ENCODE results near the gene RIMBP2. TPM values are rescaled to one million over a fixed set of nuclear protein-coding genes. Genes with fewer than 3 reads are reported as not detected.

RIMBP2 gene
- total and polyA plus RNA-seq, 7 experiments from 2014 or later = 0.05 TPM; not detected in 6

DNA sequence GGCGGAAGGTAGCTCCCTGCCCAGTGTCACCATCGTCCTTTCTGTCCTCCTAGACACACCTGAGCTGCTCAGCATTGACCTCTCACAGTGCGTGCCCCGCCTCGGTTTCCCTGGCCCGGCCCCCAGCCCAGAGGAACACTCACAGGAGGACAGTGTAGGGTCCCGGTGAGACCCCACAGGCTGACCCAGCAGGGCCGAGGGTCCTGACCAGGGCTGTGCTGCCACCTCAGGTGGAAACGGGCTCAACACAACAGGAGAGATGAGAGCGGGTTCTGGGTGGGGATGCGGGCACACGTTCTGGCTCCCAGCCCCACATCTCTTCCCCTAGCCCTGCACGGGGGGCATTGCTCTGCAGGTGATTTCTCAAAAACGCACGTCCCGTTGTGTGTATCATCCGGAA, 280.3 kb downstream of the RIMBP2 start:
- Mint-ChIP-seq H3K9me3 (peaks cover 0 to 8% (median 5%) of the 10 kb centered on the region in 11 donors), H3K4me1 (no peaks in the 10 kb centered on the region), H3K36me3 (no peaks in the 10 kb centered on the region), H3K27me3 (peaks cover 0 to 5% (median 0%) of the 10 kb centered on the region in 5 donors), H3K4me3 (no peak overlapping the region), H3K27ac (no peak overlapping the region)
- ATAC-seq = no peak
- CTCF ChIA-PET = no interaction called here
- no peaks in the 10 kb centered on the region for H3K4me1 ChIP-seq (ENCODE audit: control insufficient read depth in 2 of 2, insufficient read depth in 2 of 2, low read length in 2 of 2)
- POLR2A ChIA-PET = no interaction called here
- no peak overlapping the region for H3K4me3 ChIP-seq (ENCODE audit: low read length)
- no peaks in the 10 kb centered on the region for H3K9me3 ChIP-seq (ENCODE audit: control insufficient read depth in 2 of 3, low read length in 3 of 3)
- no peak for DNase-seq
- H3K36me3 ChIP-seq (ENCODE audit: control insufficient read depth in 2 of 3, insufficient read depth in 3 of 3, low read length in 3 of 3) = no peaks in the 10 kb centered on the region
- intact Hi-C loops (cut with micrococcal nuclease) = no loop called here
- H3K27ac ChIP-seq (ENCODE audit: low read depth, low read length) = no peak overlapping the region
- no peaks in the 10 kb centered on the region for H3K27me3 ChIP-seq (ENCODE audit: control insufficient read depth in 2 of 2, insufficient read depth in 2 of 2, low read length in 2 of 2)

DNA sequence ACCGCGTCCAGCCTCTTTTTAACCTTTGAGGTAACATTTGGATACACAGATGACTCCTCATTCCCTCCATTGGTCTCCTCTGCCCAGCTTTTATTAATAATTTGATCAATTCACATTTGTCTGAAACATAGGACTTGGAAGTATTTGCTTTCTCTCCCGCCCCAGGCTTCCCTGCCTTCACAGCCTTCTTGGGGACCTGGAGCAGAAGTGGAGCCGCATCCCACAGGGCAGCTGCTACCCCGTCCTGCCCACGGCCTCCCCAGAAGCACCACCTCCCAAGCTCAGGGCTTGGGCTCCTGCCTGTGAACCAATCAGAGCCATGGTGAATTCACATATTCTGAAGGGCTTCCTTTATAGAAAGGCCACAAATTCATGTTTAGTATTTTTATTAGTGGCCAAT, 280.8 kb downstream of the RIMBP2 start:
- H3K27ac Mint-ChIP-seq = no peak overlapping the region
- Histone ChIP-seq H3K27me3 (ENCODE audit: control insufficient read depth in 2 of 2, insufficient read depth in 2 of 2, low read length in 2 of 2) (no peaks in the 10 kb centered on the region), H3K4me1 (ENCODE audit: control insufficient read depth in 2 of 2, insufficient read depth in 2 of 2, low read length in 2 of 2) (no peaks in the 10 kb centered on the region), H3K27ac (ENCODE audit: low read depth, low read length) (no peak overlapping the region), H3K9me3 (ENCODE audit: control insufficient read depth in 2 of 3, low read length in 3 of 3) (no peaks in the 10 kb centered on the region), H3K4me3 (ENCODE audit: low read length) (no peak overlapping the region), H3K36me3 (ENCODE audit: control insufficient read depth in 2 of 3, insufficient read depth in 3 of 3, low read length in 3 of 3) (no peaks in the 10 kb centered on the region)
- H3K4me3 Mint-ChIP-seq = no peak overlapping the region
- no peak for DNase-seq
- no peak for ATAC-seq
- intact Hi-C loops (cut with micrococcal nuclease) = no loop called here
- no peaks in the 10 kb centered on the region for H3K4me1 Mint-ChIP-seq
- H3K27me3 Mint-ChIP-seq = peaks cover 0 to 5% (median 0%) of the 10 kb centered on the region in 5 donors
- ChIA-PET CTCF (no interaction called here), POLR2A (no interaction called here)
- peaks cover 0 to 8% (median 5%) of the 10 kb centered on the region in 11 donors for H3K9me3 Mint-ChIP-seq
- no peaks in the 10 kb centered on the region for H3K36me3 Mint-ChIP-seq

DNA sequence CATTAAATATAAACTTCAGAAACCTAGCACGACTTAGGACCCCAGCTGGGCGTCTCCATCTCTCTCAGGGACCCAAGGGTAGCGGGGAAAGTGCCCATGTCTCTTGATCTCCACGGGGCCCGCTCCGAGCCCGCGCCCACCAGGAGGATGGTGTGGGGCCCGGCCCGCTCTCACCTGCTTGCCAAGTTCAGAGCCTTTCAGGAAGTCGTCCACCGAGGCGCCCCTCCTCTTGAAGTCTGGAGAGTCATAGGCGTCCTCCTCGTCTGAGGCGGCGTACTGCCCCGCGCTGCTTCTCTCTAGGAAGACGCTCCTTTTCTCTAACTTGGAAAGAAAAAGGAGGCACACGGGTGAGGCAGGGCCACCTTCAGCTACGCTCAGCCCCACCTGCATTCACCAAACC, 281.5 kb downstream of the RIMBP2 start:
- Histone ChIP-seq H3K4me1 (ENCODE audit: control insufficient read depth in 2 of 2, insufficient read depth in 2 of 2, low read length in 2 of 2) (no peaks in the 10 kb centered on the region), H3K27ac (ENCODE audit: low read depth, low read length) (no peak overlapping the region), H3K4me3 (ENCODE audit: low read length) (no peak overlapping the region), H3K9me3 (ENCODE audit: control insufficient read depth in 2 of 3, low read length in 3 of 3) (no peaks in the 10 kb centered on the region), H3K36me3 (ENCODE audit: control insufficient read depth in 2 of 3, insufficient read depth in 3 of 3, low read length in 3 of 3) (no peaks in the 10 kb centered on the region), H3K27me3 (ENCODE audit: control insufficient read depth in 2 of 2, insufficient read depth in 2 of 2, low read length in 2 of 2) (no peaks in the 10 kb centered on the region)
- ChIA-PET CTCF (interaction anchor here (0.5 kb wide), 1 partner anchor 1715 kb away, joined by 3 read pairs; no protein-coding TSS in a partner anchor), POLR2A (interaction anchor here (0.6 kb wide), 1 partner anchor 519 kb away, joined by 3 read pairs; no protein-coding TSS in a partner anchor)
- H3K9me3 Mint-ChIP-seq = peaks cover 0 to 6% (median 5%) of the 10 kb centered on the region in 11 donors
- H3K36me3 Mint-ChIP-seq = no peaks in the 10 kb centered on the region
- intact Hi-C loops (cut with micrococcal nuclease) = no loop called here
- H3K27ac Mint-ChIP-seq = no peak overlapping the region
- H3K4me3 Mint-ChIP-seq = no peak overlapping the region
- DNase-seq (no peak), ATAC-seq (no peak)
- no peaks in the 10 kb centered on the region for H3K4me1 Mint-ChIP-seq
- H3K27me3 Mint-ChIP-seq = peaks cover 0 to 5% (median 0%) of the 10 kb centered on the region in 5 donors

DNA sequence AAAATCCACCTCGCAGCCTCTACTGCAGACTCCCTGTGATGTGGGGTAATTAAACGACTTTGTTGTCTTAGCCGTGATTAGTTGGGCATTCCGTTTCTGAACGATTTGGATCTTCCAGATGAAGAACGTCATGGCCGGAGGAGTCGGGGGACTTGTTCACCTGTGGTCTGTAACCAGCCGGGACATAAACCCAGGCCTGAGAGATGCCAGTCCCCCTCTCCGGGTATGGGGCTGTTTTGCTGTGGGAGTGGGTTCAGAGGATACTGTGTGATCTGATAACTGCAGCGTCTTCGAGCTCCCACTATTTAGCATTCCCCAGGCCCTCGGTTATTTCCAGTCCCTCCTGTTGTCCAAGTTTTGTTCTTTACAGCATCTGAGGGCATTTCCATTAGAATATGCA, 282.3 kb downstream of the RIMBP2 start:
- H3K27me3 Mint-ChIP-seq = peaks cover 0 to 5% (median 0%) of the 10 kb centered on the region in 5 donors
- ATAC-seq = no peak

DNA sequence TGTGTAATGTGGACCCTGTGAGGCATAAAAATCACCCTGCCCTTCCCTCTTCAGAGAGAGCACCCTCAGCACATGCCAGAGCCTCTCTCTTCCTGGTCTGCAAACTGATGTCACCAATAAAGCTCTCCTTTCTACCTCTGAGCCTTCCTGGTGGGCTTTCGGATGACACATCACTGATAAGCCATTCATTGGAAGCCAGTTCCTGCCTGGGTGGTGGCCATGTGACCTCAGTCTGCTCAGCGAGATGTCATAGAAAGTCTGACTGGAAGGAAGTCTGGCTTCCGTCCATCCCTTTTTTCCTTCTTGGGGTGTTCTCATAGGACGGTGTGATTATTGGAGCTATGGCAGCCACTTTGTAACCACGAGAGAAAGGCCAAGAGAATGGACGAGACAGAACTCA, 282.7 kb downstream of the RIMBP2 start:
- DNase-seq (no peak), ATAC-seq (no peak)
- intact Hi-C loops (cut with micrococcal nuclease) = no loop called here
- Histone ChIP-seq H3K27me3 (ENCODE audit: control insufficient read depth in 2 of 2, insufficient read depth in 2 of 2, low read length in 2 of 2) (no peaks in the 10 kb centered on the region), H3K4me1 (ENCODE audit: control insufficient read depth in 2 of 2, insufficient read depth in 2 of 2, low read length in 2 of 2) (no peaks in the 10 kb centered on the region), H3K4me3 (ENCODE audit: low read length) (no peak overlapping the region), H3K27ac (ENCODE audit: low read depth, low read length) (no peak overlapping the region), H3K36me3 (ENCODE audit: control insufficient read depth in 2 of 3, insufficient read depth in 3 of 3, low read length in 3 of 3) (no peaks in the 10 kb centered on the region), H3K9me3 (ENCODE audit: control insufficient read depth in 2 of 3, low read length in 3 of 3) (no peaks in the 10 kb centered on the region)
- CTCF ChIA-PET = no interaction called here
- no peaks in the 10 kb centered on the region for H3K4me1 Mint-ChIP-seq
- no peaks in the 10 kb centered on the region for H3K36me3 Mint-ChIP-seq
- peaks cover 0 to 5% (median 0%) of the 10 kb centered on the region in 5 donors for H3K27me3 Mint-ChIP-seq
- H3K4me3 Mint-ChIP-seq = no peak overlapping the region
- POLR2A ChIA-PET = no interaction called here
- H3K9me3 Mint-ChIP-seq = peaks cover 0 to 7% (median 0%) of the 10 kb centered on the region in 11 donors
- no peak overlapping the region for H3K27ac Mint-ChIP-seq

More for the DNA sequence above, 282.3 kb downstream of the RIMBP2 start:
- Mint-ChIP-seq H3K9me3 (peaks cover 0 to 5% (median under 1%) of the 10 kb centered on the region in 11 donors), H3K27ac (no peak overlapping the region), H3K4me1 (no peaks in the 10 kb centered on the region), H3K4me3 (no peak overlapping the region), H3K36me3 (no peaks in the 10 kb centered on the region)
- ChIA-PET POLR2A (no interaction called here), CTCF (interaction anchor here (0.5 kb wide), 1 partner anchor 1714 kb away, joined by 3 read pairs; no protein-coding TSS in a partner anchor)
- DNase-seq = no peak
- Histone ChIP-seq H3K36me3 (ENCODE audit: control insufficient read depth in 2 of 3, insufficient read depth in 3 of 3, low read length in 3 of 3) (no peaks in the 10 kb centered on the region), H3K27ac (ENCODE audit: low read depth, low read length) (no peak overlapping the region), H3K9me3 (ENCODE audit: control insufficient read depth in 2 of 3, low read length in 3 of 3) (no peaks in the 10 kb centered on the region), H3K4me1 (ENCODE audit: control insufficient read depth in 2 of 2, insufficient read depth in 2 of 2, low read length in 2 of 2) (no peaks in the 10 kb centered on the region), H3K27me3 (ENCODE audit: control insufficient read depth in 2 of 2, insufficient read depth in 2 of 2, low read length in 2 of 2) (no peaks in the 10 kb centered on the region), H3K4me3 (ENCODE audit: low read length) (no peak overlapping the region)
- intact Hi-C loops (cut with micrococcal nuclease) = no loop called here

DNA sequence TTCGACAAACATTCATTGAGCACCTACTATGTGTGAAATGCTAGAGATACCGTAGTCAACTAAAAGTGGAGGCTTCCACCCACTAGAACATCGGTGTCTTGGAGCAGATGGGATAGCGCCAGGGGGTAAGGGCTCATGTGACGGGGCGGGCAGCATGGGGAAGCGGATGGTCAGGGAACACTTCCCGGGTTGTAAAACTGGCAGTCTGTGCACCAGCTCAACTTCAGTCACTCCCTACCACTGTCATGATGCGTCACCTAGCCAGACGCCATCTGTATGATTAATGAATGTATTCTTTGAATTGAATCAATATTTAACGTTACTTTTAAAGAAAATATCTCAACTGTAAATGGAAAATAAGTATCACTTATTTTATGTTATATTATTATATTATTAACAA, 284.9 kb downstream of the RIMBP2 start:
- H3K4me3 ChIP-seq (ENCODE audit: low read length) = no peak overlapping the region
- DNase-seq = no peak
- Mint-ChIP-seq H3K4me1 (no peaks in the 10 kb centered on the region), H3K27ac (no peak overlapping the region), H3K27me3 (peaks cover 0 to 5% (median 0%) of the 10 kb centered on the region in 5 donors), H3K4me3 (no peak overlapping the region), H3K36me3 (no peaks in the 10 kb centered on the region), H3K9me3 (peaks cover 0 to 7% (median 0%) of the 10 kb centered on the region in 11 donors)
- H3K4me1 ChIP-seq (ENCODE audit: control insufficient read depth in 2 of 2, insufficient read depth in 2 of 2, low read length in 2 of 2) = no peaks in the 10 kb centered on the region
- no peaks in the 10 kb centered on the region for H3K36me3 ChIP-seq (ENCODE audit: control insufficient read depth in 2 of 3, insufficient read depth in 3 of 3, low read length in 3 of 3)
- ATAC-seq = no peak
- no peaks in the 10 kb centered on the region for H3K9me3 ChIP-seq (ENCODE audit: control insufficient read depth in 2 of 3, low read length in 3 of 3)
- intact Hi-C loops (cut with micrococcal nuclease) = no loop called here
- no peak overlapping the region for H3K27ac ChIP-seq (ENCODE audit: low read depth, low read length)
- ChIA-PET CTCF (no interaction called here), POLR2A (no interaction called here)
- H3K27me3 ChIP-seq (ENCODE audit: control insufficient read depth in 2 of 2, insufficient read depth in 2 of 2, low read length in 2 of 2) = no peaks in the 10 kb centered on the region

DNA sequence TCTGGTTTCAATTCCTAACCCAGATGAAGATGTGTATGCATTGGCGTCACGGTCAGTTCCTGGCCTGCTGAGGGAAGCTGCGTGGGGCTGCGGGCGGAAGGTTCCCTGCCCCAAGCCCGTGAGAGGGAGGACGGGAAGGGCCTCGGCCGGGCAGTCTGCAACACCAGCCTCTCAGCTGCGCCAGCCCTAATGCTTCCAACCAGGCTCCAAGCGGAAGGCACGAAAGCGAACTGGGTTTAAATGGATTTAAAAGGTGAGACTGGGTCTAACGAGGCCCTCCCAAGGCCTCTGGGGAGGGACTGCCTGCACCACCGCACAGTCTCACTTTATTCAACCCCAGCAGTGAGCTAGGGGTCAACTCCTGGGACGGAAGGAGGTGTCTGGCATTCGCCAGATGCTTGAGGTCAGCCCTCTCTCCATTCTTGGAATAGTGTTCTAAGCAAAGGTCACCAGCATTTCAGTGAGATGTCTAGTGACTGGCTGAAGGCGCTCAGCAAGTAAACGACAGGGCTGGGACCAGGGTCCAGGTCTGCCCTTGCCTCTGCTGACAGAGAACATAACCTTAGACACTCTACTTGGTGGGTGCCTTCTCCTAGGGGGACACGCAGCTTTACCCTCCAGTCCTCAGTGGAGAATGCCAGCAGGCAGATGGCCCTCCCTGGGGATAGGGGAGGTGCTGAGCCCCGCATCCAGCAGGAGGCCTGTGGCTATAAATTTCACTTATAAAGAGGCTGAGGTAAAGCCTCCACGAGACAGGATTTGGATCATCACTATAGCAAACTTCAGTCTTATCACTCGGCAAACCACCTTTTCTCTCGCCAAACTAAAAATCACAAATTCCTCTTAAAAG, 286.2 kb downstream of the RIMBP2 start:
- Mint-ChIP-seq H3K4me3 (no peak overlapping the region), H3K27ac (no peak overlapping the region), H3K9me3 (peaks cover 0 to 6% (median 0%) of the 10 kb centered on the region in 11 donors), H3K27me3 (peaks cover 0 to 5% (median 0%) of the 10 kb centered on the region in 5 donors), H3K36me3 (no peaks in the 10 kb centered on the region), H3K4me1 (no peaks in the 10 kb centered on the region)
- intact Hi-C loops (cut with micrococcal nuclease) = no loop called here
- ATAC-seq (no peak), DNase-seq (no peak)
- no peaks in the 10 kb centered on the region for H3K4me1 ChIP-seq (ENCODE audit: control insufficient read depth in 2 of 2, insufficient read depth in 2 of 2, low read length in 2 of 2)
- no peak overlapping the region for H3K4me3 ChIP-seq (ENCODE audit: low read length)
- no peaks in the 10 kb centered on the region for H3K27me3 ChIP-seq (ENCODE audit: control insufficient read depth in 2 of 2, insufficient read depth in 2 of 2, low read length in 2 of 2)
- no peak overlapping the region for H3K27ac ChIP-seq (ENCODE audit: low read depth, low read length)
- H3K36me3 ChIP-seq (ENCODE audit: control insufficient read depth in 2 of 3, insufficient read depth in 3 of 3, low read length in 3 of 3) = no peaks in the 10 kb centered on the region
- no peaks in the 10 kb centered on the region for H3K9me3 ChIP-seq (ENCODE audit: control insufficient read depth in 2 of 3, low read length in 3 of 3)
- POLR2A ChIA-PET = no interaction called here
- CTCF ChIA-PET = no interaction called here

Measured in naive thymus-derived CD4-positive, alpha-beta T cell (primary cell).